Smooth muscle cell (in vitro differentiated cells): ENCODE measurements around the gene NELFB. TPM values are rescaled to one million over a fixed set of nuclear protein-coding genes. Genes with fewer than 3 reads are reported as not detected.

Experiments
- DNase-seq: peaks from one replicate; lab custom pipeline; 2025; ENCODE audit not compliant: unreplicated experiment; lab: John Stamatoyannopoulos, UW
- H2AFZ ChIP-seq: fragments of 200-600 bp; sonication (generic); 2 replicates; pipeline ENCODE4 v1.6.0; 2016; ENCODE audit warnings: antibody characterized with exemption, low read depth, mild to moderate bottlenecking
- H3F3A ChIP-seq: fragments of 200-600 bp; sonication (generic); 2 replicates; pipeline ENCODE4 v1.6.0; 2017; ENCODE audit warnings: antibody characterized with exemption, low read depth
- H3K27ac ChIP-seq: fragments of 200-600 bp; sonication (generic); 2 replicates; pipeline ENCODE4 v1.5.1; 2016; ENCODE audit warnings: low read depth, mild to moderate bottlenecking
- H3K27me3 ChIP-seq: fragments of 200-600 bp; sonication (generic); 2 replicates; pipeline ENCODE4 v1.6.1; 2016; ENCODE audit warnings: low read depth, mild to moderate bottlenecking
- H3K36me3 ChIP-seq: fragments of 200-600 bp; sonication (generic); 2 replicates; pipeline ENCODE4 v1.5.1; 2016; ENCODE audit warnings: low read depth
- H3K4me1 ChIP-seq: fragments of 200-600 bp; sonication (generic); 2 replicates; pipeline ENCODE4 v1.5.1; 2016; ENCODE audit warnings: low read depth
- H3K4me2 ChIP-seq: fragments of 200-600 bp; sonication (generic); 2 replicates; pipeline ENCODE4 v1.6.0; 2016; ENCODE audit warnings: mild to moderate bottlenecking
- H3K4me3 ChIP-seq: fragments of 200-600 bp; sonication (generic); 2 replicates; pipeline ENCODE4 v1.5.1; 2016; ENCODE audit warnings: mild to moderate bottlenecking
- H3K79me2 ChIP-seq: fragments of 200-600 bp; sonication (generic); 2 replicates; pipeline ENCODE4 v1.6.0; 2016; ENCODE audit warnings: low read depth, mild to moderate bottlenecking
- H3K9ac ChIP-seq: fragments of 200-600 bp; sonication (generic); 2 replicates; pipeline ENCODE4 v1.6.0; 2016; ENCODE audit warnings: low read depth
- H3K9me3 ChIP-seq: fragments of 200-600 bp; sonication (generic); replicated peaks from 2 replicates; pipeline ENCODE4 v1.5.1; 2016; ENCODE audit warnings: low read depth
- H4K20me1 ChIP-seq: fragments of 200-600 bp; sonication (generic); 2 replicates; pipeline ENCODE4 v1.6.0; 2016; ENCODE audit warnings: low read depth
- WGBS: methylation state at CpG from one replicate; pipeline ENCODE4 v1.1.7; 2016; ENCODE audit warnings: low lambda C conversion rate; 5-methylcytosine and 5-hydroxymethylcytosine counted together
- polyA plus RNA-seq: library from polyadenylated mRNA; unstranded; fragments of >200 nt; fragmentation: Nextera tagmentation; extraction: Ambion mirVana; gene quantifications from 2 replicates; pipeline ENCODE4 v1.2.1, GENCODE V29; 2016
- total RNA-seq: library from RNA; depleted of rRNA; stranded (reverse); fragments of >200 nt; gene quantifications from 2 replicates; pipeline ENCODE4 v1.2.3, GENCODE V29; 2014
- TF ChIP-seq, protein P1 (sequence below): fragments of 200-600 bp; sonication (generic); IDR thresholded peaks from 2 replicates; pipeline ENCODE4 v1.5.1; 2017; ENCODE audit warnings: borderline replicate concordance, mild to moderate bottlenecking, antibody characterized with exemption; ENCODE audit not compliant: insufficient read depth, poor library complexity, severe bottlenecking

Gene NELFB
- total and polyA plus RNA-seq, 2 experiments from 2014 or later = 23.3 to 60.9 TPM

DNA sequence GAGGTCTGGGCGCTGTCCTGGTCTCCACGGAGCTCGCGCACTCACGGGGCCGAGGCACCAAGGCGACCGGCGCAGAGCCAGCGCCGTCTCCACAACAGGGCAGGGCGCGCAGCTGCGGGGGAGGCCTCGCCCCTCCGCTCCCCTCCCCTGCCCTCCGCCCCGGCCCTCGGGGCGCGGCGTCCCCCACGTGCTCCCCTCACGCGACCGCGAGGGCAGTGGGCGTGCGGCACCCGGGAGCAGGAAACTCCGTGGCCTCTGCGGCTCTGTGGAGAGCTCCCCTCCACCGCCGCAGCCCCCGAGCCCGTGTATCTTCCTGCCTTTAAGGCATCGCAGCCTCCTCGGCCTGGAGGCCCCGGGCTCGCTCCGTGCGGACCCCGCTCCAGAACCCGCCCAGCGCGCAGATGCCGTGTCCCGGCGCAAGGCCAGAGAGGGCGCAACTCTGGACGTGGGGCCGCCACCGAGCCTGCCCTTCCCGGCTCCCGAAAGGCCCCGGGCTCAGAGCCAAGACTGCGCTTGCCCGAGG lies 14.7 kb upstream of the NELFB start:
- Histone ChIP-seq H3K4me3 (peak overlapping the region; percentile 82), H3K27ac (peak overlapping the region; percentile 93), H3K4me1 (peaks cover 13% of the 10 kb centered on the region), H3K36me3 (no peaks in the 10 kb centered on the region), H2AFZ (peak overlapping the region; percentile 86), H3K4me2 (peak overlapping the region; percentile 98), H3F3A (peaks cover 25% of the 10 kb centered on the region), H4K20me1 (peaks cover 45% of the 10 kb centered on the region), H3K9ac (peak overlapping the region; percentile 81), H3K27me3 (no peaks in the 10 kb centered on the region), H3K79me2 (peaks cover 38% of the 10 kb centered on the region), H3K9me3 (no peaks in the 10 kb centered on the region)
- peak; percentile 86 for DNase-seq
- WGBS = under 1% methylated on average over 39 of the region's 58 CpGs
- TF ChIP-seq, protein P1, sequence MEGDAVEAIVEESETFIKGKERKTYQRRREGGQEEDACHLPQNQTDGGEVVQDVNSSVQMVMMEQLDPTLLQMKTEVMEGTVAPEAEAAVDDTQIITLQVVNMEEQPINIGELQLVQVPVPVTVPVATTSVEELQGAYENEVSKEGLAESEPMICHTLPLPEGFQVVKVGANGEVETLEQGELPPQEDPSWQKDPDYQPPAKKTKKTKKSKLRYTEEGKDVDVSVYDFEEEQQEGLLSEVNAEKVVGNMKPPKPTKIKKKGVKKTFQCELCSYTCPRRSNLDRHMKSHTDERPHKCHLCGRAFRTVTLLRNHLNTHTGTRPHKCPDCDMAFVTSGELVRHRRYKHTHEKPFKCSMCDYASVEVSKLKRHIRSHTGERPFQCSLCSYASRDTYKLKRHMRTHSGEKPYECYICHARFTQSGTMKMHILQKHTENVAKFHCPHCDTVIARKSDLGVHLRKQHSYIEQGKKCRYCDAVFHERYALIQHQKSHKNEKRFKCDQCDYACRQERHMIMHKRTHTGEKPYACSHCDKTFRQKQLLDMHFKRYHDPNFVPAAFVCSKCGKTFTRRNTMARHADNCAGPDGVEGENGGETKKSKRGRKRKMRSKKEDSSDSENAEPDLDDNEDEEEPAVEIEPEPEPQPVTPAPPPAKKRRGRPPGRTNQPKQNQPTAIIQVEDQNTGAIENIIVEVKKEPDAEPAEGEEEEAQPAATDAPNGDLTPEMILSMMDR = no peak

DNA sequence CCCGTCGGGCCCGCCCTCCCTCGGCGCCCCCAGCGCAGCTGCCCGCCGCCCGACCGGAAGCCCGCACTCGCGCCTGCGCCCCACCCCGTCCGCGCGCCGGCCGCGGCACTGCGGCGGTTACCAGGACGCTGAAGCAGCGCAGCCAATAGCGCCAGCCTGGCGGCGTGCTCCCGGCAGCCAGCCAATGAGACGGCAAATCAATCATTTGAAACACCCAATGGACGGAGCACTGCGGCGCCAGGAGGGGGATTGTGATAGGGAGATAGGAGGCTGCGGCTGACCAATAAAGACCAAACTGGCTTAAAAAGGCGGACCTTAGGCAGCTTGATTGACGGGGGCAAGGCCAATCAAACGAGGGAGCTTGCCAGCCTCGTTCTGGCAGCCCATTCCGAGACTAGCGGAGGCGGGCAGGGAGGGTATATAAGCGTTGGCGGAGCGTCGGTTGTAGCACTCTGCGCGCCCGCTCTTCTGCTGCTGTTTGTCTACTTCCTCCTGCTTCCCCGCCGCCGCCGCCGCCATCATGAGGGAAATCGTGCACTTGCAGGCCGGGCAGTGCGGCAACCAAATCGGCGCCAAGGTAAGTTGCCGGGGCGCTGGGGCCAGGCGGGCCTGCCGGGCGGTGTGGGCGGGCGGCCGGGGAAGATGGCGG lies 14.2 kb upstream of the NELFB start, which contains the start of gene TUBB4B:
TUBB4B (plus strand) TSS at position 447 of the 649 bp plus-strand sequence; CDS start at position 521, 74 bp downstream.
- H3K27me3 ChIP-seq = no peaks in the 10 kb centered on the region
- peak within 1 kb of the TSS; percentile 93 for H3K4me3 ChIP-seq
- no peaks in the 10 kb centered on the region for H3K36me3 ChIP-seq
- H3K79me2 ChIP-seq = peaks cover 38% of the 10 kb centered on the region
- H2AFZ ChIP-seq = peak within 1 kb of the TSS; percentile 86
- H4K20me1 ChIP-seq = peaks cover 42% of the 10 kb centered on the region
- H3K9ac ChIP-seq = peak within 1 kb of the TSS; percentile 90
- DNase-seq = peak; percentile 100
- H3K4me2 ChIP-seq = peak within 1 kb of the TSS; percentile 100
- peaks cover 13% of the 10 kb centered on the region for H3K4me1 ChIP-seq
- peaks cover 25% of the 10 kb centered on the region for H3F3A ChIP-seq
- H3K27ac ChIP-seq = peak within 1 kb of the TSS; percentile 93
- H3K9me3 ChIP-seq = no peaks in the 10 kb centered on the region
- WGBS = 1% methylated on average over 63 of the region's 67 CpGs
- TF ChIP-seq, protein P1 = no peak

DNA sequence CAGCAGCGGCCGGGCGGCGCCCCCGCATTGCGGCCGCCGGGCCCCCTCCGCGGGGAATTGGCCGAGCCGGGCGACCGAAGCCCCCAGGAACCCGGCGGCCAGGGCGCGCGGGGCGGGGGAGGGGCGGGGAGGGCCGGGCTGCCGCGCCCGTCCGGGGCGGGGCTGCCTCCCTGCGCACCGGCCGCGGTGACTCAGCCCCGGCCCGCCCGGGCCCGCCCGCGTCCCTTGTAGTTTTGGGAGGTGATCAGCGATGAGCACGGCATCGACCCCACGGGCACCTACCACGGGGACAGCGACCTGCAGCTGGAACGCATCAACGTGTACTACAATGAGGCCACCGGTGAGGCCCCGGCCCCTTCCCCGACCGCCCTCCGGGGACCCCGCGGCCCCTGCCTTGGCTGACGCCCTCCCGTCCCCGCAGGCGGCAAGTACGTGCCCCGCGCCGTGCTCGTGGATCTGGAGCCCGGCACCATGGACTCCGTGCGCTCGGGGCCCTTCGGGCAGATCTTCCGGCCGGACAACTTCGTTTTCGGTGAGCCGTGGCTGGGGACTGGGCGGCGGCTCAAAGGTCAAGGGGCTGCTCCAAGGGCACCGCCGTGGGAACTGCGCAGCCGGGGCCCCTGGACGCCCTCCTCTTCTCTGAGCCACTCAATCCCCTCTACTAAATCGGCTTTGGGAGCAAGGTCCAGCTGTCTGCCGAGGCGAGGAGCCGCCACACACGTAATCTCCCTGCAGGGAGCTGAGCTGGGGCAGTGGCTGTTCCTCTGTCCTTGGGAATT lies 13.4 kb upstream of the NELFB start:
- Histone ChIP-seq H4K20me1 (peaks cover 38% of the 10 kb centered on the region), H3K36me3 (no peaks in the 10 kb centered on the region), H3K79me2 (peaks cover 38% of the 10 kb centered on the region), H2AFZ (no peak overlapping the region), H3K27me3 (no peaks in the 10 kb centered on the region), H3K27ac (peak overlapping the region; percentile 86), H3K4me2 (peak overlapping the region; percentile 100), H3K9me3 (no peaks in the 10 kb centered on the region), H3K9ac (peak overlapping the region; percentile 90), H3K4me1 (peaks cover 7% of the 10 kb centered on the region), H3F3A (peaks cover 25% of the 10 kb centered on the region), H3K4me3 (peak overlapping the region; percentile 93)
- DNase-seq = no peak
- WGBS = 7% methylated on average over 29 of the region's 83 CpGs
- TF ChIP-seq, protein P1 = no peak
